ENCODE results near the gene OTC. TPM values are rescaled to one million over a fixed set of nuclear protein-coding genes. Genes with fewer than 3 reads are reported as not detected.
A peak's percentile ranks its signal among the peaks of the same experiment; 100 is the strongest.

OTC gene
- total RNA-seq, 4 donors from 2014 or later = 0.87 to 3.3 TPM; not detected in 2

DNA sequence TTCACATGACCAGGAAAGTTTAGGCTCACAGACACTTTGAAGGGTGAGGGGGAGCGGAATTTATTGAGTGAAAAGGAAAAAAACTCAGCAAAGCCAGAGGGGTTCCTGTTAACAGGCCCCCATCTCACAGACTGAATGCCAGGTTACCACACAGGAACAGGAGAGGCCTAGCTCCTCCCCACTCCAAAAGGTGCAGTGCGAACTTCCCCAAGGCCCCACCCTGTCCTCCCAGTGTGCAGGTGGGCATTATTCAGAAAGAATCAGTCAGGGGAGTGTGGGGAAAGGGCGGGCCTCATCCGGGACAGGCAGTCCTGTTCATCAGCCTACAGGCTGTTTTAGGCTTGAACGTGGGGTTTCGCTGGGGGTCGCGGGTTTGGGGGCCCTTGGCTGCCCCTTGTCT lies 4.0 kb downstream of the OTC start:
- no peak overlapping the region for H3K4me3 ChIP-seq
- H3K27ac ChIP-seq = no peak overlapping the region
- WGBS, 2 donors = 78 to 84% methylated on average over 6 to 8 of the region's 8 CpGs
- H3K27me3 ChIP-seq = peaks cover 0 to under 1% of the 10 kb centered on the region in 2 donors
- no peaks in the 10 kb centered on the region for H3K9me3 ChIP-seq
- TF ChIP-seq EP300 (IDR thresholded peaks at IDR 0.05) (no peak), POLR2A (IDR thresholded peaks at IDR 0.05) (no peak)
- TF ChIP-seq, protein P1, sequence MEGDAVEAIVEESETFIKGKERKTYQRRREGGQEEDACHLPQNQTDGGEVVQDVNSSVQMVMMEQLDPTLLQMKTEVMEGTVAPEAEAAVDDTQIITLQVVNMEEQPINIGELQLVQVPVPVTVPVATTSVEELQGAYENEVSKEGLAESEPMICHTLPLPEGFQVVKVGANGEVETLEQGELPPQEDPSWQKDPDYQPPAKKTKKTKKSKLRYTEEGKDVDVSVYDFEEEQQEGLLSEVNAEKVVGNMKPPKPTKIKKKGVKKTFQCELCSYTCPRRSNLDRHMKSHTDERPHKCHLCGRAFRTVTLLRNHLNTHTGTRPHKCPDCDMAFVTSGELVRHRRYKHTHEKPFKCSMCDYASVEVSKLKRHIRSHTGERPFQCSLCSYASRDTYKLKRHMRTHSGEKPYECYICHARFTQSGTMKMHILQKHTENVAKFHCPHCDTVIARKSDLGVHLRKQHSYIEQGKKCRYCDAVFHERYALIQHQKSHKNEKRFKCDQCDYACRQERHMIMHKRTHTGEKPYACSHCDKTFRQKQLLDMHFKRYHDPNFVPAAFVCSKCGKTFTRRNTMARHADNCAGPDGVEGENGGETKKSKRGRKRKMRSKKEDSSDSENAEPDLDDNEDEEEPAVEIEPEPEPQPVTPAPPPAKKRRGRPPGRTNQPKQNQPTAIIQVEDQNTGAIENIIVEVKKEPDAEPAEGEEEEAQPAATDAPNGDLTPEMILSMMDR (IDR thresholded peaks at IDR 0.05) = no peak
- no peaks in the 10 kb centered on the region for H3K4me1 ChIP-seq
- no peak for DNase-seq (ENCODE audit: low spot score in 2 of 2)
- no peaks in the 10 kb centered on the region for H3K36me3 ChIP-seq

DNA sequence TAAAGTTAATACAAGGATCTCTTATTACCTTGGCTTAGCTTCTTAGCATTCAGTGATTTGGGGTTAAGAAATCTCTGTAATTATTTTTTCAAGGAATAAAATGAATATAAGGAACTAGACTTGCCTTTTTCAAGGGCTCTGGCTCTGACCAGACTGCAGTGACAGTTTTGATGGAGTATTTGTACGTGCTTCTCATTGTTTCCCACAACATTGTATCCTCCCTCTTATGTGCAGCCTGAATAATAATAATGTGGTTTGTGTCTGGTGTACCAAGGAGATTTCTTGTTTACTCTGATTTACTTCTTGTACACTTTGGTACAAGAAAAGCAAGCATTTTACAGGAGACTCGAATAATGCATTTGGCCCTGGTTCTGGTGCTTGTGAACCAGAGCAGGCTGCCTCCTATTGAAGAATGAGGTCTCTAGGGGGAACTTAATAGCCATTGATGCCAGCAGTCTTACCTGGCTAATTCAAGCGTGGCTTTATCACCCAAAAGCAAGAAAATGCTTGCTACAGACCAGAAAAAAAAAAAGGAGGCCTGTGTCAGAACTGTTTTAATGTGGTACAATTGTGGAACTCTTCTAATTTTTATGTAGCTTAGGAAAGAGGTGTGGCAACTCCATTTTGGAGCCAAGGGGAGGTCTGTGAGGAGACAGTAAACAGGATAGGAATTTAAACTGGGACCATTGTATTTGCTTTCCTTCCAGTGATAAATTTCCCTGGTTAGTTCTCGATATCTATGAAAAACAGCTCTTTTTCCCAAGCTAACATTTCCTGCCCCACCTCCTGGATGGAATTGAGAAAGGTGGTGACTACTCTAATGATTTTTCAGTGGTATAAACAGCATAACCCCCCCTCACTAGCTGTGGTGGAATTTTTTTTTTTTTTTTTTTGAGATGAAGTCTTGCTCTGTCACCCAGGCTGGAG lies 5.6 kb downstream of the OTC start:
- H3K27me3 ChIP-seq = no peaks in the 10 kb centered on the region
- H3K9me3 ChIP-seq = no peaks in the 10 kb centered on the region
- TF ChIP-seq EP300 (IDR thresholded peaks at IDR 0.05) = no peak
- no peaks in the 10 kb centered on the region for H3K4me1 ChIP-seq
- DNase-seq (ENCODE audit: low spot score in 2 of 2) = no peak
- H3K4me3 ChIP-seq = no peak overlapping the region
- peak overlapping the region in 2 of 4 donors; percentile 3 to 29 for H3K27ac ChIP-seq
- 36 to 48% methylated on average over 4 of the region's 4 CpGs for WGBS, 2 donors
- H3K36me3 ChIP-seq = no peaks in the 10 kb centered on the region

DNA sequence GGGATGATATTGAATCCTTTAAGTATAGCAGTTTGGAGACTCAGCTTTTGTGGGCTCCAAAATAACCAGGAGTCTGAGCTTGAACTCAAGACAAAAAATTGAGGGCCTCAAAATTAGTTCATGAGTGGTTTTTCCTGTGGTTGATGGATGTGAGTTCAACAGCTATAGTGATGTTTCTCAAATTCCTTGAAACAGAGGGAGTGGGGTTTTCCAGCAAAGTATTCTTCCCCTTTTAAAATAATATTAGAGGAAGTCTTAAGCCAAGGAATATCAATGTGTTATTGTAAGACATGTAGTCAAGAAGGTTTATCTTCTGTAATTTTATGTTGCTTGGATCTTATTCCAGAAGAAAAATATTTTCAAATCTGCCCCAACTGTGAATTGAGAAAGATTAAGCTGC lies 10.6 kb downstream of the OTC start:
- no peak overlapping the region for H3K4me3 ChIP-seq
- no peaks in the 10 kb centered on the region for H3K27me3 ChIP-seq
- TF ChIP-seq POLR2A (IDR thresholded peaks at IDR 0.05) (no peak), EP300 (IDR thresholded peaks at IDR 0.05) (no peak)
- TF ChIP-seq, protein P1 (IDR thresholded peaks at IDR 0.05) = no peak
- no peaks in the 10 kb centered on the region for H3K9me3 ChIP-seq
- no peak for DNase-seq (ENCODE audit: low spot score in 2 of 2)
- no peaks in the 10 kb centered on the region for H3K36me3 ChIP-seq
- H3K27ac ChIP-seq = no peak overlapping the region
- H3K4me1 ChIP-seq = no peaks in the 10 kb centered on the region

DNA sequence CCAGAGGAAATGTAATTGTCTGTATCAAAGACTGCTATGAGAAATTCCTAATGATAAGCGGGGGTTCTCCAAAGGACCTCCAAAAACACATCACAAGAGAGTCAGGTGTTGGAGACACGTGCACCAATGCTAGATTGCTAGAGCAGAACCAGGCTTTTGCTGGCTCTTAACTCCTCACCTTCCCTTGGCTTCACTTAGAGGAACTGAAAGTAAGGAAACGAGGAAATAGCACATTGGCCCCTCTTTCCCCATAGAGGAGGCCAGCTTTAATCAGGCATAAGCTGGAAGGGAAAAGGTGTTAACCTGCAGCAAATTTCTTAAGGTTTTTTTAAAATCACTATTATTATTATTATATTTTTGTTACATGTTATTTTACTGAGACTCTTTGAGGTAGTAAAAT lies 13.6 kb downstream of the OTC start:
- WGBS, 2 donors = 57 to 74% methylated on average over 3 of the region's 3 CpGs
- Histone ChIP-seq H3K27me3 (no peaks in the 10 kb centered on the region), H3K27ac (no peak overlapping the region), H3K36me3 (no peaks in the 10 kb centered on the region), H3K4me3 (no peak overlapping the region), H3K4me1 (no peaks in the 10 kb centered on the region), H3K9me3 (no peaks in the 10 kb centered on the region)
- DNase-seq (ENCODE audit: low spot score in 2 of 2) = no peak
- TF ChIP-seq POLR2A (IDR thresholded peaks at IDR 0.05) (no peak), EP300 (IDR thresholded peaks at IDR 0.05) (no peak)
- TF ChIP-seq, protein P1 (IDR thresholded peaks at IDR 0.05) = no peak

DNA sequence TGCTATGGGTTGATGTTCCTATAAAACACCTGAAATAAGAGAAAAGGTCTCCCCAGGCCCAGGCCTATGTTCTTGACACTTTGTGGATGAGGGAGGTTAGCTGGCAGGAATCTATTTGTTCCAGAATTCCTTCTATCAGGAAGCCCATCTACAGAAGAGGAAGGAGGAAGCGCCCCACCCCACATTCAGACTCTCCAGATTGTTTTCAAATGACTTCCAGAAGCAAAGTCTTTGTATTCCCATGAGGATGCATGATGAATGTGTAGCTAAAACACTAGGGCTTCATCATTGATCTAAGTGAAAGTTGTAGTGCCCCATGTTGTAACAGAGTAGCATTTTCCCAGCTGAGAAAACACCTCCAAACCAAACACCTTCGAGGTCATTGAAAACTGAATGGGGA lies 16.4 kb downstream of the OTC start:
- Histone ChIP-seq H3K27me3 (no peaks in the 10 kb centered on the region), H3K9me3 (no peaks in the 10 kb centered on the region), H3K27ac (no peak overlapping the region), H3K4me1 (no peaks in the 10 kb centered on the region), H3K4me3 (no peak overlapping the region), H3K36me3 (no peaks in the 10 kb centered on the region)
- 41 to 63% methylated on average over 2 of the region's 2 CpGs for WGBS, 2 donors
- no peak for DNase-seq (ENCODE audit: low spot score in 2 of 2)
- TF ChIP-seq POLR2A (IDR thresholded peaks at IDR 0.05) = no peak
- no peak for TF ChIP-seq EP300 (IDR thresholded peaks at IDR 0.05)
- TF ChIP-seq, protein P1 (IDR thresholded peaks at IDR 0.05) = no peak
